Neural cell (in vitro differentiated cells): ENCODE data around the gene LMBRD1.

Experiments used
- CTCF ChIP-seq: fragments of 450-650 bp; IDR thresholded peaks from 2 replicates; pipeline ENCODE4 v1.5.1; 2014; ENCODE audit warnings: antibody characterized with exemption, mild to moderate bottlenecking, moderate library complexity; ENCODE audit not compliant: poor library complexity, severe bottlenecking
- EZH2 ChIP-seq: fragments of 200-600, 300-800 bp; shearing (Covaris generic), sonication (generic); IDR thresholded peaks from 2 replicates; pipeline ENCODE4 v1.6.1; 2014; ENCODE audit warnings: antibody characterized with exemption, low read length, borderline replicate concordance, mild to moderate bottlenecking; ENCODE audit not compliant: insufficient read depth, poor library complexity, severe bottlenecking
- TAF1 ChIP-seq: IDR thresholded peaks from 2 replicates; pipeline ENCODE4 v1.6.1; 2012; ENCODE audit warnings: low read depth

DNA sequence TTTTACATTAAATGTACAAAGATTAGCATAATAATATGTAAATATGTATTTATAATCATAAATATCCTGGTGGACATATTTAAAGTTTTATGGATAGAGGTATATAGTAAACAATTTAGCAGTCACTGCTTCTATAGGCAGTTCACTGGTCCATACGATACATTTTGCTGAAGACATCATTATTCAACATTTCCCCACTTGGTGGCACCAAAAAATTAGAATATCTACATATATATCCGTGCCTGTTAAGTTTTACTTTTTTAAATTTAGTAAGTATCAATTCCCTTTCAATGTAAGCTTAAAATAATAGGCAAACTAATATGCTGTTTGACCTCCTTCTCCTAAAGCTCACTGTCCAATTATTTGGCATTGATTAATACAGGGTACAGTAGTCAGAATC is 64.2 kb downstream of the LMBRD1 start:
- TF ChIP-seq CTCF (peak; percentile 38), TAF1 (no peak), EZH2 (no peak)
